ENCODE measurements around the gene WDR26.
"Not testable (repeated sequence)": the region's sequence is repeated elsewhere in the genome, so short reads cannot be mapped to it uniquely, and the experiment has no call there.

The WDR26 gene

GRCh38 chr1:224353975-224354925, 80.3 kb downstream of the WDR26 start:
- TF ChIP-seq CTCF (IDR thresholded peaks at IDR 0.05; ENCODE audit: low read depth, low read length, poor library complexity, severe bottlenecking) (no peak), EZH2phosphoT487 (IDR thresholded peaks at IDR 0.05; ENCODE audit: borderline replicate concordance, low read length) (no peak)
- Histone ChIP-seq H3K27me3 (ENCODE audit: control insufficient read depth, low read length) (no peaks in the 10 kb centered on the region), H3K4me2 (ENCODE audit: low read length) (no peak overlapping the region), H3K9me3 (ENCODE audit: control insufficient read depth, insufficient read depth, low read length) (no peaks in the 10 kb centered on the region), H3F3A (ENCODE audit: control insufficient read depth, insufficient read depth) (no peaks in the 10 kb centered on the region), H3K9me2 (replicated peaks; ENCODE audit: control insufficient read depth, low read length) (no peaks in the 10 kb centered on the region), H3K4me3 (ENCODE audit: low read length) (no peak overlapping the region), H3K27ac (ENCODE audit: low read depth, low read length) (no peak overlapping the region), H4K20me1 (ENCODE audit: control insufficient read depth, insufficient read depth, low read depth, low read length) (no peaks in the 10 kb centered on the region), H3K79me2 (ENCODE audit: control insufficient read depth, low read length) (peaks cover 24% of the 10 kb centered on the region), H3K4me1 (ENCODE audit: control insufficient read depth, low read length) (peaks cover 16% of the 10 kb centered on the region), H3K36me3 (ENCODE audit: control insufficient read depth, low read length) (no peaks in the 10 kb centered on the region)

- H3K4me2 ChIP-seq (ENCODE audit: low read length); H3K9me3 ChIP-seq (ENCODE audit: control insufficient read depth, insufficient read depth, low read length); H3K27me3 ChIP-seq (ENCODE audit: control insufficient read depth, low read length); H3F3A ChIP-seq (ENCODE audit: control insufficient read depth, insufficient read depth); H3K9me2 ChIP-seq (replicated peaks; ENCODE audit: control insufficient read depth, low read length); H3K79me2 ChIP-seq (ENCODE audit: control insufficient read depth, low read length); H3K4me3 ChIP-seq (ENCODE audit: low read length); H3K27ac ChIP-seq (ENCODE audit: low read depth, low read length); H3K36me3 ChIP-seq (ENCODE audit: control insufficient read depth, low read length); H3K4me1 ChIP-seq (ENCODE audit: control insufficient read depth, low read length); H4K20me1 ChIP-seq (ENCODE audit: control insufficient read depth, insufficient read depth, low read depth, low read length): not testable (repeated sequence)
Measured at GRCh38 chr1:224352436-224353085, 82.0 kb downstream of the WDR26 start.

- not testable (repeated sequence) for H4K20me1 ChIP-seq (ENCODE audit: control insufficient read depth, insufficient read depth, low read depth, low read length); H3K4me3 ChIP-seq (ENCODE audit: low read length); H3K4me2 ChIP-seq (ENCODE audit: low read length); H3K27me3 ChIP-seq (ENCODE audit: control insufficient read depth, low read length); H3K79me2 ChIP-seq (ENCODE audit: control insufficient read depth, low read length); H3K9me2 ChIP-seq (replicated peaks; ENCODE audit: control insufficient read depth, low read length); H3K4me1 ChIP-seq (ENCODE audit: control insufficient read depth, low read length); H3K9me3 ChIP-seq (ENCODE audit: control insufficient read depth, insufficient read depth, low read length); H3K36me3 ChIP-seq (ENCODE audit: control insufficient read depth, low read length); H3F3A ChIP-seq (ENCODE audit: control insufficient read depth, insufficient read depth); H3K27ac ChIP-seq (ENCODE audit: low read depth, low read length)
Measured at GRCh38 chr1:224349716-224350115, 84.9 kb downstream of the WDR26 start.

- Histone ChIP-seq H3K9me3 (ENCODE audit: control insufficient read depth, insufficient read depth, low read length) (peaks cover 15% of the 10 kb centered on the region; the same call in 1 of the 2 replicates), H3K4me2 (ENCODE audit: low read length) (no peak overlapping the region), H3K4me3 (ENCODE audit: low read length) (no peak overlapping the region), H3K36me3 (ENCODE audit: control insufficient read depth, low read length) (no peaks in the 10 kb centered on the region), H3K9me2 (replicated peaks; ENCODE audit: control insufficient read depth, low read length) (no peaks in the 10 kb centered on the region), H3F3A (ENCODE audit: control insufficient read depth, insufficient read depth) (no peaks in the 10 kb centered on the region), H3K4me1 (ENCODE audit: control insufficient read depth, low read length) (no peaks in the 10 kb centered on the region), H3K79me2 (ENCODE audit: control insufficient read depth, low read length) (no peaks in the 10 kb centered on the region), H3K27me3 (ENCODE audit: control insufficient read depth, low read length) (0 out of 2 replicates have a peak, but pooled peaks cover 3% of the 10 kb centered on the region), H3K27ac (ENCODE audit: low read depth, low read length) (no peak overlapping the region), H4K20me1 (ENCODE audit: control insufficient read depth, insufficient read depth, low read depth, low read length) (no peaks in the 10 kb centered on the region)
- TF ChIP-seq CTCF (IDR thresholded peaks at IDR 0.05; ENCODE audit: low read depth, low read length, poor library complexity, severe bottlenecking), result no peak
- no peak for TF ChIP-seq EZH2phosphoT487 (IDR thresholded peaks at IDR 0.05; ENCODE audit: borderline replicate concordance, low read length)
Measured at GRCh38 chr1:224348137-224348536, 86.5 kb downstream of the WDR26 start.
